ENCODE data around the gene TRAF7. TPM values are rescaled to one million over a fixed set of nuclear protein-coding genes. Genes with fewer than 3 reads are reported as not detected.

TRAF7 gene
- total RNA-seq, 1 donor from 2014 or later: 70.4 TPM

- no peak for DNase-seq (ENCODE audit: low spot score)
- peaks cover 20% of the 10 kb centered on the region for H3K4me1 Mint-ChIP-seq (ENCODE audit: low read depth)
- peak overlapping the region; percentile 75 for H3K27ac Mint-ChIP-seq
- peak overlapping the region; percentile 99 for H3K4me3 Mint-ChIP-seq
- peaks cover 24% of the 10 kb centered on the region for H3K36me3 Mint-ChIP-seq (ENCODE audit: low read depth)
- intact Hi-C loops (cut with micrococcal nuclease): loop anchor here (5.0 kb wide), 2 partner anchors 545 to 1520 kb away; partner anchors contain the start of genes CRAMP1, IFT140 and METTL26
- H3K27me3 Mint-ChIP-seq (ENCODE audit: insufficient read depth): no peaks in the 10 kb centered on the region
- no peaks in the 10 kb centered on the region for H3K9me3 Mint-ChIP-seq
Measured at GRCh38 chr16:2156849-2157224, 1.3 kb downstream of the TRAF7 start.

- Mint-ChIP-seq H3K27ac (peak overlapping the region; percentile 14), H3K27me3 (ENCODE audit: insufficient read depth) (no peaks in the 10 kb centered on the region), H3K36me3 (ENCODE audit: low read depth) (peaks cover 24% of the 10 kb centered on the region)
Measured at GRCh38 chr16:2157480-2158261, 2.1 kb downstream of the TRAF7 start.

GRCh38 chr16:2158262-2158638 is 2.7 kb downstream of the TRAF7 start:
- Mint-ChIP-seq H3K27me3 (ENCODE audit: insufficient read depth) (no peaks in the 10 kb centered on the region), H3K36me3 (ENCODE audit: low read depth) (peaks cover 24% of the 10 kb centered on the region), H3K4me3 (no peak overlapping the region), H3K27ac (no peak overlapping the region), H3K4me1 (ENCODE audit: low read depth) (peaks cover 20% of the 10 kb centered on the region), H3K9me3 (no peaks in the 10 kb centered on the region)
- intact Hi-C loops (cut with micrococcal nuclease): loop anchor here (5.0 kb wide), 2 partner anchors 546 to 1521 kb away; partner anchors contain the start of genes CRAMP1, IFT140 and METTL26
- DNase-seq (ENCODE audit: low spot score): no peak

More at GRCh38 chr16:2157480-2158261, 2.1 kb downstream of the TRAF7 start:
- no peak for DNase-seq (ENCODE audit: low spot score)
- no peaks in the 10 kb centered on the region for H3K9me3 Mint-ChIP-seq
- intact Hi-C loops (cut with micrococcal nuclease): loop anchor here (5.0 kb wide), 2 partner anchors 545 to 1520 kb away; partner anchors contain the start of genes CRAMP1, IFT140 and METTL26
- peaks cover 20% of the 10 kb centered on the region for H3K4me1 Mint-ChIP-seq (ENCODE audit: low read depth)
- H3K4me3 Mint-ChIP-seq: peak overlapping the region; percentile 99

- Mint-ChIP-seq H3K4me1 (ENCODE audit: low read depth) (peaks cover 15% of the 10 kb centered on the region), H3K36me3 (ENCODE audit: low read depth) (peaks cover 15% of the 10 kb centered on the region), H3K27me3 (ENCODE audit: insufficient read depth) (no peaks in the 10 kb centered on the region), H3K27ac (peak overlapping the region; percentile 12), H3K9me3 (no peaks in the 10 kb centered on the region), H3K4me3 (no peak overlapping the region)
- intact Hi-C loops (cut with micrococcal nuclease): loop anchor here (5.0 kb wide), 2 partner anchors 547 to 1522 kb away; partner anchors contain the start of genes CRAMP1, IFT140 and METTL26
- DNase-seq (ENCODE audit: low spot score): no peak
Measured at GRCh38 chr16:2159175-2159838, 3.7 kb downstream of the TRAF7 start.

- Mint-ChIP-seq H3K27ac (no peak overlapping the region), H3K27me3 (ENCODE audit: insufficient read depth) (no peaks in the 10 kb centered on the region), H3K9me3 (no peaks in the 10 kb centered on the region), H3K4me1 (ENCODE audit: low read depth) (peaks cover 14% of the 10 kb centered on the region), H3K36me3 (ENCODE audit: low read depth) (peaks cover 7% of the 10 kb centered on the region), H3K4me3 (no peak overlapping the region)
- no peak for DNase-seq (ENCODE audit: low spot score)
- intact Hi-C loops (cut with micrococcal nuclease): no loop called here
Measured at GRCh38 chr16:2160915-2161551, 5.5 kb downstream of the TRAF7 start.

- Mint-ChIP-seq H3K9me3 (no peaks in the 10 kb centered on the region), H3K27ac (no peak overlapping the region), H3K4me1 (ENCODE audit: low read depth) (peaks cover 5% of the 10 kb centered on the region), H3K27me3 (ENCODE audit: insufficient read depth) (no peaks in the 10 kb centered on the region), H3K4me3 (no peak overlapping the region), H3K36me3 (ENCODE audit: low read depth) (peaks cover 5% of the 10 kb centered on the region)
- DNase-seq (ENCODE audit: low spot score): no peak
- intact Hi-C loops (cut with micrococcal nuclease): no loop called here
Measured at GRCh38 chr16:2161911-2162310, 6.3 kb downstream of the TRAF7 start.

- H3K9me3 Mint-ChIP-seq: no peaks in the 10 kb centered on the region
- intact Hi-C loops (cut with micrococcal nuclease): no loop called here
Measured at GRCh38 chr16:2162676-2163118, 7.1 kb downstream of the TRAF7 start.

GRCh38 chr16:2163211-2163881 is 7.8 kb downstream of the TRAF7 start:
- no peak overlapping the region for H3K27ac Mint-ChIP-seq
- no peak overlapping the region for H3K4me3 Mint-ChIP-seq
- no peak for DNase-seq (ENCODE audit: low spot score)

More at GRCh38 chr16:2162676-2163118, 7.1 kb downstream of the TRAF7 start:
- Mint-ChIP-seq H3K4me1 (ENCODE audit: low read depth) (no peaks in the 10 kb centered on the region), H3K36me3 (ENCODE audit: low read depth) (peaks cover 5% of the 10 kb centered on the region), H3K27me3 (ENCODE audit: insufficient read depth) (no peaks in the 10 kb centered on the region), H3K4me3 (no peak overlapping the region), H3K27ac (no peak overlapping the region)
- no peak for DNase-seq (ENCODE audit: low spot score)

GRCh38 chr16:2165861-2166260 is 10.3 kb downstream of the TRAF7 start:
- intact Hi-C loops (cut with micrococcal nuclease): no loop called here
- H3K4me1 Mint-ChIP-seq (ENCODE audit: low read depth): no peaks in the 10 kb centered on the region
- DNase-seq (ENCODE audit: low spot score): no peak
- no peaks in the 10 kb centered on the region for H3K27me3 Mint-ChIP-seq (ENCODE audit: insufficient read depth)
- H3K36me3 Mint-ChIP-seq (ENCODE audit: low read depth): peaks cover 5% of the 10 kb centered on the region
- H3K9me3 Mint-ChIP-seq: no peaks in the 10 kb centered on the region
- no peak overlapping the region for H3K27ac Mint-ChIP-seq
- no peak overlapping the region for H3K4me3 Mint-ChIP-seq

More at GRCh38 chr16:2163211-2163881, 7.8 kb downstream of the TRAF7 start:
- intact Hi-C loops (cut with micrococcal nuclease): no loop called here
- Mint-ChIP-seq H3K27me3 (ENCODE audit: insufficient read depth) (no peaks in the 10 kb centered on the region), H3K9me3 (no peaks in the 10 kb centered on the region), H3K36me3 (ENCODE audit: low read depth) (peaks cover 5% of the 10 kb centered on the region), H3K4me1 (ENCODE audit: low read depth) (no peaks in the 10 kb centered on the region)

- DNase-seq (ENCODE audit: low spot score): no peak
- H3K27ac Mint-ChIP-seq: peak overlapping the region; percentile 23
Measured at GRCh38 chr16:2166263-2167067, 10.9 kb downstream of the TRAF7 start.

GRCh38 chr16:2167068-2167638 is 11.6 kb downstream of the TRAF7 start:
- H3K27me3 Mint-ChIP-seq (ENCODE audit: insufficient read depth): no peaks in the 10 kb centered on the region
- H3K36me3 Mint-ChIP-seq (ENCODE audit: low read depth): peaks cover 5% of the 10 kb centered on the region
- H3K4me1 Mint-ChIP-seq (ENCODE audit: low read depth): no peaks in the 10 kb centered on the region
- no peak overlapping the region for H3K4me3 Mint-ChIP-seq
- DNase-seq (ENCODE audit: low spot score): no peak
- no peaks in the 10 kb centered on the region for H3K9me3 Mint-ChIP-seq
- intact Hi-C loops (cut with micrococcal nuclease): no loop called here
- H3K27ac Mint-ChIP-seq: peak overlapping the region; percentile 23

More at GRCh38 chr16:2166263-2167067, 10.9 kb downstream of the TRAF7 start:
- Mint-ChIP-seq H3K9me3 (no peaks in the 10 kb centered on the region), H3K4me3 (no peak overlapping the region), H3K27me3 (ENCODE audit: insufficient read depth) (no peaks in the 10 kb centered on the region), H3K4me1 (ENCODE audit: low read depth) (no peaks in the 10 kb centered on the region), H3K36me3 (ENCODE audit: low read depth) (peaks cover 5% of the 10 kb centered on the region)
- intact Hi-C loops (cut with micrococcal nuclease): no loop called here
